ENCODE results near the gene MRPL52. TPM values are rescaled to one million over a fixed set of nuclear protein-coding genes. Genes with fewer than 3 reads are reported as not detected.

Gene MRPL52
- total and polyA plus RNA-seq, 2 donors (not counting 3 experiments of a cell fraction or from before 2014, with no cell fraction given), result 81.1 to 174 TPM

- Histone ChIP-seq H3K4me3 (replicated peaks in 1 of 3; ENCODE audit: insufficient read depth in 1 of 3, low read depth in 1 of 3, low read length in 3 of 3) (no peak overlapping the region), H3K27ac (ENCODE audit: insufficient read depth, low read depth, low read length) (no peak overlapping the region), H3K79me2 (ENCODE audit: control insufficient read depth, insufficient read depth, low read length) (no peaks in the 10 kb centered on the region), H3K36me3 (ENCODE audit: control insufficient read depth in 2 of 2, extremely low read depth in 1 of 2, insufficient read depth in 2 of 2, low read length in 2 of 2) (peaks cover 0 to 15% of the 10 kb centered on the region in 2 experiments), H2AFZ (ENCODE audit: low read depth, low read length) (no peak overlapping the region), H3K4me2 (ENCODE audit: insufficient read depth, low read length) (no peak overlapping the region), H4K20me1 (replicated peaks; ENCODE audit: control insufficient read depth, extremely low read depth, insufficient read depth, low read length) (no peaks in the 10 kb centered on the region), H3K4me1 (ENCODE audit: control insufficient read depth, extremely low read depth, insufficient read depth, low read length) (no peaks in the 10 kb centered on the region), H3K27me3 (ENCODE audit: control insufficient read depth in 2 of 2, insufficient read depth in 2 of 2, low read length in 2 of 2) (no peaks in the 10 kb centered on the region), H3K9me1 (replicated peaks; ENCODE audit: control insufficient read depth, extremely low read depth, insufficient read depth, low read length) (no peaks in the 10 kb centered on the region), H3K9me3 (replicated peaks; ENCODE audit: control insufficient read depth, insufficient read depth, low read length) (no peaks in the 10 kb centered on the region), H3K9ac (replicated peaks; ENCODE audit: extremely low read depth, insufficient read depth, low read length) (no peak overlapping the region)
- POLR2A ChIA-PET, result interaction anchor here (1.4 kb wide), 1 partner anchor 59 kb away, joined by 3 read pairs; no protein-coding TSS in a partner anchor
- intact Hi-C loops (cut with micrococcal nuclease) (no loop called here), dilution Hi-C loops (cut with MboI; ENCODE audit: extremely low pct_ligation_motif_present, low sequenced_read_pairs) (no loop called here)
- no peak for TF ChIP-seq CTCF (IDR thresholded peaks at IDR 0.05; ENCODE audit: extremely low read depth in 1 of 2, insufficient read depth in 1 of 2, low read depth in 1 of 2, low read length in 2 of 2)
- TF ChIP-seq FOS (IDR thresholded peaks at IDR 0.05; ENCODE audit: borderline replicate concordance, insufficient read depth, low read length), result no peak
- DNase-seq (ENCODE audit: low read depth, low spot score) (no peak), FAIRE-seq (no peak)
- CTCF ChIA-PET, result interaction anchor here (0.8 to 11.4 kb wide), 7 partner anchors 9 to 37 kb away, joined by 3 to 80 read pairs (median 4); partner anchors contain the start of genes LRP10 and RBM23
- BruUV-seq (replicated peaks), result no TSS peak
Observed at GRCh38 chr14:22882064-22882463, 52.4 kb downstream of the MRPL52 start.

GRCh38 chr14:22882529-22883172, 53.0 kb downstream of the MRPL52 start:
- FAIRE-seq, result no peak
- Histone ChIP-seq H3K27me3 (ENCODE audit: control insufficient read depth in 2 of 2, insufficient read depth in 2 of 2, low read length in 2 of 2) (no peaks in the 10 kb centered on the region), H3K9me1 (replicated peaks; ENCODE audit: control insufficient read depth, extremely low read depth, insufficient read depth, low read length) (no peaks in the 10 kb centered on the region), H3K4me2 (ENCODE audit: insufficient read depth, low read length) (no peak overlapping the region), H3K36me3 (ENCODE audit: control insufficient read depth in 2 of 2, extremely low read depth in 1 of 2, insufficient read depth in 2 of 2, low read length in 2 of 2) (peaks cover 0 to 10% of the 10 kb centered on the region in 2 experiments), H2AFZ (ENCODE audit: low read depth, low read length) (no peak overlapping the region), H3K79me2 (ENCODE audit: control insufficient read depth, insufficient read depth, low read length) (no peaks in the 10 kb centered on the region), H3K4me3 (replicated peaks in 1 of 3; ENCODE audit: insufficient read depth in 1 of 3, low read depth in 1 of 3, low read length in 3 of 3) (no peak overlapping the region), H4K20me1 (replicated peaks; ENCODE audit: control insufficient read depth, extremely low read depth, insufficient read depth, low read length) (no peaks in the 10 kb centered on the region), H3K9me3 (replicated peaks; ENCODE audit: control insufficient read depth, insufficient read depth, low read length) (no peaks in the 10 kb centered on the region), H3K4me1 (ENCODE audit: control insufficient read depth, extremely low read depth, insufficient read depth, low read length) (no peaks in the 10 kb centered on the region), H3K27ac (ENCODE audit: insufficient read depth, low read depth, low read length) (no peak overlapping the region), H3K9ac (replicated peaks; ENCODE audit: extremely low read depth, insufficient read depth, low read length) (no peak overlapping the region)
- intact Hi-C loops (cut with micrococcal nuclease), result no loop called here
- POLR2A ChIA-PET, result interaction anchor here (1.4 kb wide), 1 partner anchor 60 kb away, joined by 3 read pairs; no protein-coding TSS in a partner anchor
- TF ChIP-seq POLR2AphosphoS5 (IDR thresholded peaks at IDR 0.05; ENCODE audit: insufficient read depth, low read depth, low read length), result no peak
- TF ChIP-seq MAX (IDR thresholded peaks at IDR 0.05; ENCODE audit: insufficient read depth, insufficient read length), result no peak
- TF ChIP-seq FOS (IDR thresholded peaks at IDR 0.05; ENCODE audit: borderline replicate concordance, insufficient read depth, low read length), result no peak
- no peak for TF ChIP-seq POLR2A (IDR thresholded peaks at IDR 0.05; ENCODE audit: low read depth, low read length)
- no peak for TF ChIP-seq CTCF (IDR thresholded peaks at IDR 0.05; ENCODE audit: extremely low read depth in 1 of 2, insufficient read depth in 1 of 2, low read depth in 1 of 2, low read length in 2 of 2)
- TF ChIP-seq EZH2 (IDR thresholded peaks at IDR 0.05; ENCODE audit: borderline replicate concordance, low read depth, low read length, severe bottlenecking), result no peak
- no peak for TF ChIP-seq MYC (IDR thresholded peaks at IDR 0.05; ENCODE audit: low read depth, low read length)
- no peak for TF ChIP-seq GATA2 (IDR thresholded peaks at IDR 0.05; ENCODE audit: insufficient read depth, insufficient read length, low read depth, low read length)
- TF ChIP-seq JUN (IDR thresholded peaks at IDR 0.05; ENCODE audit: borderline replicate concordance, insufficient read depth, insufficient read length, low read depth), result no peak
- no TSS peak for BruUV-seq (replicated peaks)
- DNase-seq (ENCODE audit: low read depth, low spot score), result peak; percentile 19
- CTCF ChIA-PET, result interaction anchor here (0.8 to 11.4 kb wide), 7 partner anchors 9 to 36 kb away, joined by 3 to 80 read pairs (median 4); partner anchors contain the start of genes LRP10 and RBM23
- dilution Hi-C loops (cut with MboI; ENCODE audit: extremely low pct_ligation_motif_present, low sequenced_read_pairs), result no loop called here
